H1 (cell line): ENCODE results near the gene PSMB4. TPM values are rescaled to one million over a fixed set of nuclear protein-coding genes. Genes with fewer than 3 reads are reported as not detected.

Source experiments
- MAFK ChIP-seq: IDR thresholded peaks from 2 replicates; pipeline ENCODE4 v1.6.1; 2012; ENCODE audit warnings: low read depth, mild to moderate bottlenecking, improper control_type of control experiment, low read length
- SIN3A ChIP-seq, 2 experiments: IDR thresholded peaks in 1 of 2; conservative IDR thresholded peaks in 1 of 2; 2 replicates each; pipeline ENCODE4 v1.6.1; 2011 to 2012; ENCODE audit warnings: low read length in 2 of 2, improper control_type of control experiment in 1 of 2, low read depth in 1 of 2, mild to moderate bottlenecking in 1 of 2
- TAF7 ChIP-seq: optimal IDR thresholded peaks from 2 replicates; pipeline ENCODE3; 2011; ENCODE audit warnings: low read depth, mild to moderate bottlenecking, inconsistent platforms, low read length, moderate library complexity, borderline replicate concordance
- polyA plus RNA-seq, 7 experiments: library from polyadenylated mRNA; depleted of rRNA in 3 of 7; stranded (reverse) in 5 of 7; unstranded in 2 of 7; fragments of >200 nt in 5 of 7; fragments of 200-250 nt in 2 of 7; gene quantifications; 1 replicate in 5 of 7; 2 replicates in 1 of 7; 4 replicates in 1 of 7; pipeline versions ENCODE4 v1.2.1 to v1.2.3, GENCODE V29; 2011 to 2013; ENCODE audit warnings: missing spikeins in 2 of 7, mixed read lengths in 2 of 7
- total RNA-seq: library from RNA; stranded (reverse); fragmentation: NEBNext Ultra II Directional; extraction: Animal tissue kit (Norgen Biotek cat#: 25700); gene quantifications from 2 replicates; pipeline ENCODE4 v1.2.1, GENCODE V29; 2021
- TF ChIP-seq, protein P1 (sequence below): IDR thresholded peaks from 2 replicates; pipeline ENCODE4 v1.6.1; 2012; ENCODE audit warnings: low read length, inconsistent platforms

PSMB4 gene
- total and polyA plus RNA-seq, 2 of the 8 experiments (the other 6 are each of a cell fraction or from before 2014, with no cell fraction given): 430 to 1,098 TPM

GRCh38 chr1:151408891-151409290 is 9.5 kb downstream of the PSMB4 start (continued):
- TF ChIP-seq SIN3A (conservative IDR thresholded peaks at IDR 0.05 in 1 of 2, IDR thresholded peaks at IDR 0.05 in 1 of 2; ENCODE audit: low read depth in 1 of 2, low read length in 2 of 2) (no peak), TAF7 (no peak), MAFK (no peak)
- TF ChIP-seq, protein P1, sequence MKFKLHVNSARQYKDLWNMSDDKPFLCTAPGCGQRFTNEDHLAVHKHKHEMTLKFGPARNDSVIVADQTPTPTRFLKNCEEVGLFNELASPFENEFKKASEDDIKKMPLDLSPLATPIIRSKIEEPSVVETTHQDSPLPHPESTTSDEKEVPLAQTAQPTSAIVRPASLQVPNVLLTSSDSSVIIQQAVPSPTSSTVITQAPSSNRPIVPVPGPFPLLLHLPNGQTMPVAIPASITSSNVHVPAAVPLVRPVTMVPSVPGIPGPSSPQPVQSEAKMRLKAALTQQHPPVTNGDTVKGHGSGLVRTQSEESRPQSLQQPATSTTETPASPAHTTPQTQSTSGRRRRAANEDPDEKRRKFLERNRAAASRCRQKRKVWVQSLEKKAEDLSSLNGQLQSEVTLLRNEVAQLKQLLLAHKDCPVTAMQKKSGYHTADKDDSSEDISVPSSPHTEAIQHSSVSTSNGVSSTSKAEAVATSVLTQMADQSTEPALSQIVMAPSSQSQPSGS: no peak
